MCF 10A (cell line): Measurements from ENCODE around the gene ZNF362. TPM values are rescaled to one million over a fixed set of nuclear protein-coding genes. Genes with fewer than 3 reads are reported as not detected.

Source experiments
- BruUV-seq: library from RNA; stranded (reverse); fragments of 400-500 nt; replicated peaks from 2 replicates; lab custom pipeline; 2021; lab: Mats Ljungman, UMichigan
- CTCF ChIA-PET: fragments of 300-600 bp; sonication (Branson Sonifier 250); formaldehyde crosslinking; extraction: SDS; loops from one replicate; lab custom pipeline; 2021; ENCODE audit warnings: antibody characterized with exemption, inconsistent platforms; lab: Yijun Ruan, JAX
- POLR2A ChIA-PET: fragments of 300-600, 350-650 bp; sonication (Branson Sonifier 250); formaldehyde crosslinking; extraction: SDS; loops from one replicate; lab custom pipeline; 2020; ENCODE audit warnings: antibody characterized with exemption, inconsistent platforms; lab: Yijun Ruan, JAX
- DNase-seq: peaks from one replicate; pipeline ENCODE4 v3.0.0-alpha.2; 2018; ENCODE audit not compliant: unreplicated experiment
- H3K27ac Mint-ChIP-seq: one replicate; pipeline ENCODE4 v1.8.0; 2022; ENCODE audit warnings: mild to moderate bottlenecking, low read depth, mixed read lengths; ENCODE audit not compliant: unreplicated experiment
- H3K27me3 Mint-ChIP-seq: one replicate; pipeline ENCODE4 v1.8.0; 2022; ENCODE audit warnings: mixed read lengths; ENCODE audit not compliant: insufficient read depth, unreplicated experiment
- H3K36me3 Mint-ChIP-seq: one replicate; pipeline ENCODE4 v1.8.0; 2022; ENCODE audit warnings: mild to moderate bottlenecking, moderate library complexity, mixed read lengths; ENCODE audit not compliant: insufficient read depth, unreplicated experiment
- H3K4me1 Mint-ChIP-seq: one replicate; pipeline ENCODE4 v1.8.0; 2022; ENCODE audit warnings: mixed read lengths; ENCODE audit not compliant: insufficient read depth, unreplicated experiment
- H3K4me3 Mint-ChIP-seq: one replicate; pipeline ENCODE4 v1.8.0; 2022; ENCODE audit warnings: mild to moderate bottlenecking, moderate library complexity, mixed read lengths; ENCODE audit not compliant: unreplicated experiment
- H3K9me3 Mint-ChIP-seq: one replicate; pipeline ENCODE4 v1.8.0; 2022; ENCODE audit warnings: mixed read lengths; ENCODE audit not compliant: unreplicated experiment
- intact Hi-C: fragments of 100-400 bp; cut with micrococcal nuclease; formaldehyde crosslinking; loops from 2 replicates; pipeline ENCODE4 v1.14.1; 2022
- total RNA-seq: library from RNA; stranded (reverse); gene quantifications from 2 replicates; pipeline ENCODE4 v1.2.3, GENCODE V29; 2022
- TF ChIP-seq, protein P1 (sequence below): fragments of 200-600 bp; IDR thresholded peaks from one replicate; pipeline ENCODE4 v1.8.0; 2022; ENCODE audit warnings: antibody characterized with exemption, mild to moderate bottlenecking; ENCODE audit not compliant: unreplicated experiment

Gene ZNF362
- total RNA-seq, 1 experiment from 2014 or later = 15.8 TPM

GRCh38 chr1:33310702-33311101, 54.4 kb downstream of the ZNF362 start:
- no peaks in the 10 kb centered on the region for H3K9me3 Mint-ChIP-seq
- H3K27me3 Mint-ChIP-seq = no peaks in the 10 kb centered on the region
- H3K36me3 Mint-ChIP-seq = no peaks in the 10 kb centered on the region
- H3K27ac Mint-ChIP-seq = no peak overlapping the region
- intact Hi-C loops = no loop called here
- H3K4me1 Mint-ChIP-seq = no peaks in the 10 kb centered on the region
- ChIA-PET POLR2A (no interaction called here), CTCF (interaction anchor here (0.9 to 5.4 kb wide), 2 partner anchors 14 to 22 kb away, joined by 3 to 33 read pairs; no protein-coding TSS in a partner anchor)
- no peak overlapping the region for H3K4me3 Mint-ChIP-seq
- no TSS peak for BruUV-seq
- TF ChIP-seq, protein P1, sequence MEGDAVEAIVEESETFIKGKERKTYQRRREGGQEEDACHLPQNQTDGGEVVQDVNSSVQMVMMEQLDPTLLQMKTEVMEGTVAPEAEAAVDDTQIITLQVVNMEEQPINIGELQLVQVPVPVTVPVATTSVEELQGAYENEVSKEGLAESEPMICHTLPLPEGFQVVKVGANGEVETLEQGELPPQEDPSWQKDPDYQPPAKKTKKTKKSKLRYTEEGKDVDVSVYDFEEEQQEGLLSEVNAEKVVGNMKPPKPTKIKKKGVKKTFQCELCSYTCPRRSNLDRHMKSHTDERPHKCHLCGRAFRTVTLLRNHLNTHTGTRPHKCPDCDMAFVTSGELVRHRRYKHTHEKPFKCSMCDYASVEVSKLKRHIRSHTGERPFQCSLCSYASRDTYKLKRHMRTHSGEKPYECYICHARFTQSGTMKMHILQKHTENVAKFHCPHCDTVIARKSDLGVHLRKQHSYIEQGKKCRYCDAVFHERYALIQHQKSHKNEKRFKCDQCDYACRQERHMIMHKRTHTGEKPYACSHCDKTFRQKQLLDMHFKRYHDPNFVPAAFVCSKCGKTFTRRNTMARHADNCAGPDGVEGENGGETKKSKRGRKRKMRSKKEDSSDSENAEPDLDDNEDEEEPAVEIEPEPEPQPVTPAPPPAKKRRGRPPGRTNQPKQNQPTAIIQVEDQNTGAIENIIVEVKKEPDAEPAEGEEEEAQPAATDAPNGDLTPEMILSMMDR = no peak
- DNase-seq = no peak

- Mint-ChIP-seq H3K36me3 (no peaks in the 10 kb centered on the region), H3K27ac (no peak overlapping the region), H3K27me3 (no peaks in the 10 kb centered on the region), H3K4me1 (no peaks in the 10 kb centered on the region), H3K9me3 (no peaks in the 10 kb centered on the region), H3K4me3 (no peak overlapping the region)
- CTCF ChIA-PET = interaction anchor here (5.4 kb wide), 1 partner anchor 15 kb away, joined by 33 read pairs; no protein-coding TSS in a partner anchor
- POLR2A ChIA-PET = no interaction called here
- no TSS peak for BruUV-seq
- TF ChIP-seq, protein P1 = no peak
- no peak for DNase-seq
- intact Hi-C loops = no loop called here
Observed at GRCh38 chr1:33311706-33312412, 55.6 kb downstream of the ZNF362 start.

DNA sequence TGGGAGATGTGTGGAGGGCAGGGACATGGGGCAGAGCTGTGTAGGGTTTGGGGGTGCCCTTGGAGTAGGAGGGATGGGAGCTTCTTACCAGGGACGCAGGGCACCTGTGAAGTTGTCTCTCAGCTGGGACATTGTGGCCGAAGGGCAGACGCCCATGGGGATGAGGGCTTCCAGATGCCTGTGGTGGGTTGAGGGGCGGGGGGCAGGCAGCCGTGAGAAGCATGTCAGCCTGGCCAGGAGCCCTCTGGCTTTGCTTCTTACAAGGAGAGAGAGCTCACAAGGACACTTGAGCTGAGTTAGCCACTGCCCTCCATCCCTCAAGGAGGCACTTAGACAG, 56.1 kb downstream of the ZNF362 start:
- ChIA-PET POLR2A (no interaction called here), CTCF (interaction anchor here (5.4 kb wide), 1 partner anchor 16 kb away, joined by 33 read pairs; no protein-coding TSS in a partner anchor)
- Mint-ChIP-seq H3K27me3 (no peaks in the 10 kb centered on the region), H3K9me3 (no peaks in the 10 kb centered on the region), H3K4me3 (no peak overlapping the region), H3K36me3 (no peaks in the 10 kb centered on the region), H3K4me1 (no peaks in the 10 kb centered on the region), H3K27ac (no peak overlapping the region)
- intact Hi-C loops = no loop called here
- TF ChIP-seq, protein P1 = no peak
- no peak for DNase-seq
- BruUV-seq = no TSS peak

GRCh38 chr1:33314416-33314815, 58.1 kb downstream of the ZNF362 start:
- Mint-ChIP-seq H3K9me3 (no peaks in the 10 kb centered on the region), H3K36me3 (no peaks in the 10 kb centered on the region), H3K27me3 (no peaks in the 10 kb centered on the region), H3K4me1 (no peaks in the 10 kb centered on the region), H3K27ac (no peak overlapping the region), H3K4me3 (no peak overlapping the region)
- TF ChIP-seq, protein P1 = no peak
- CTCF ChIA-PET = interaction anchor here (0.6 to 5.4 kb wide), 2 partner anchors 18 to 542 kb away, joined by 4 to 33 read pairs; no protein-coding TSS in a partner anchor
- no TSS peak for BruUV-seq
- POLR2A ChIA-PET = interaction anchor here (1.5 kb wide), 1 partner anchor 11 kb away, joined by 3 read pairs; no protein-coding TSS in a partner anchor
- intact Hi-C loops = no loop called here
- DNase-seq = no peak
